Measurements from ENCODE around the gene NYAP1. TPM values are rescaled to one million over a fixed set of nuclear protein-coding genes. Genes with fewer than 3 reads are reported as not detected.

The NYAP1 gene
- total RNA-seq, 1 donor from 2014 or later: 2.5 TPM

- H3K36me3 Mint-ChIP-seq (ENCODE audit: low read depth, unreplicated experiment): no peaks in the 10 kb centered on the region
- TF ChIP-seq, protein P1, sequence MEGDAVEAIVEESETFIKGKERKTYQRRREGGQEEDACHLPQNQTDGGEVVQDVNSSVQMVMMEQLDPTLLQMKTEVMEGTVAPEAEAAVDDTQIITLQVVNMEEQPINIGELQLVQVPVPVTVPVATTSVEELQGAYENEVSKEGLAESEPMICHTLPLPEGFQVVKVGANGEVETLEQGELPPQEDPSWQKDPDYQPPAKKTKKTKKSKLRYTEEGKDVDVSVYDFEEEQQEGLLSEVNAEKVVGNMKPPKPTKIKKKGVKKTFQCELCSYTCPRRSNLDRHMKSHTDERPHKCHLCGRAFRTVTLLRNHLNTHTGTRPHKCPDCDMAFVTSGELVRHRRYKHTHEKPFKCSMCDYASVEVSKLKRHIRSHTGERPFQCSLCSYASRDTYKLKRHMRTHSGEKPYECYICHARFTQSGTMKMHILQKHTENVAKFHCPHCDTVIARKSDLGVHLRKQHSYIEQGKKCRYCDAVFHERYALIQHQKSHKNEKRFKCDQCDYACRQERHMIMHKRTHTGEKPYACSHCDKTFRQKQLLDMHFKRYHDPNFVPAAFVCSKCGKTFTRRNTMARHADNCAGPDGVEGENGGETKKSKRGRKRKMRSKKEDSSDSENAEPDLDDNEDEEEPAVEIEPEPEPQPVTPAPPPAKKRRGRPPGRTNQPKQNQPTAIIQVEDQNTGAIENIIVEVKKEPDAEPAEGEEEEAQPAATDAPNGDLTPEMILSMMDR (IDR thresholded peaks at IDR 0.05; ENCODE audit: insufficient read depth, low read depth, low read length): no peak
- no peak for TF ChIP-seq EZH2 (IDR thresholded peaks at IDR 0.05; ENCODE audit: insufficient read depth, low read length)
- no peaks in the 10 kb centered on the region for H3K9me3 Mint-ChIP-seq (ENCODE audit: unreplicated experiment)
- Histone ChIP-seq H3K9me3 (ENCODE audit: insufficient read depth, low read depth, low read length) (no peaks in the 10 kb centered on the region), H3K4me2 (ENCODE audit: low read length) (no peak overlapping the region), H3K27me3 (ENCODE audit: insufficient read depth, low read length) (peaks cover 2% of the 10 kb centered on the region), H3K9ac (ENCODE audit: low read length) (no peak overlapping the region), H4K20me1 (ENCODE audit: insufficient read depth, low read length) (no peaks in the 10 kb centered on the region), H3K27ac (ENCODE audit: low read depth, low read length) (no peak overlapping the region), H3K79me2 (ENCODE audit: insufficient read depth, low read length) (no peaks in the 10 kb centered on the region), H3K4me3 (ENCODE audit: insufficient read depth, low read depth, low read length) (no peak overlapping the region), H3K4me1 (ENCODE audit: insufficient read depth, low read length) (peaks cover 9% of the 10 kb centered on the region), H2AFZ (ENCODE audit: low read depth, low read length) (no peak overlapping the region), H3K36me3 (ENCODE audit: insufficient read depth, low read length) (no peaks in the 10 kb centered on the region)
- peaks cover 17% of the 10 kb centered on the region for H3K27me3 Mint-ChIP-seq (ENCODE audit: low read depth, unreplicated experiment)
- peaks cover 4% of the 10 kb centered on the region for H3K4me1 Mint-ChIP-seq (ENCODE audit: low read depth, unreplicated experiment)
- FAIRE-seq: no peak
- DNase-seq (ENCODE audit: low read depth): no peak
- H3K27ac Mint-ChIP-seq (ENCODE audit: unreplicated experiment): no peak overlapping the region
- no peak overlapping the region for H3K4me3 Mint-ChIP-seq (ENCODE audit: unreplicated experiment)
These were observed 26.9 kb downstream of the NYAP1 start for GRCh38 chr7:100510437-100511239.

DNA sequence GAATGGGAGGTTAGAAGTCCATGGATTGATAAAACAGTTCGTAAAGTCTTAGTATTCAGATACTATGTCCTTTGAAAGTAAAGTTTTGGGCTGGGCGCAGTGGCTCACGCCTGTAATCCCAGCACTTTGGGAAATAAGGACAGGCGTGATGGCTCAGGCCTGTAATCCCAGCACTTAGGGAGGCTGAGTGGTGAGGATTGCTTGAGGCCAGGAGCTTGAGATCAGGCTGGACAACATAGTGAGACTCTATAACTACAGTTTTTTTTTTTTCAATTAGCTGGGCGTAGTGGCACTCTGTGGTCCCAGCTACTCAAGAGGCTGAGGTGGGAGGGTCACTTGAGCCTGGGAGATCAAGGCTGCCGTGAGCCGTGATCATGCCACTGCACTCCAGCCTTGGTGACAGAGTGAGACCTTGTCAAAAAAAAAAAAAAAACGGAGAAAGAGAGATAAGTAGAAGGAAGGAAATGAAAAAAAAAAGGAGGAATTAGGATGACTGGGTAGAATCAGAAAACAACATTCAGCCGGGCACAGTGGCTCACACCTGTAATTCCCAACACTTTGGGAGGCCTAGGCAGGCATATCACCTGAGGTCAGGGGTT is 29.6 kb downstream of the NYAP1 start:
- Histone ChIP-seq H3K79me2 (ENCODE audit: insufficient read depth, low read length) (no peaks in the 10 kb centered on the region), H3K4me1 (ENCODE audit: insufficient read depth, low read length) (peaks cover 18% of the 10 kb centered on the region), H2AFZ (ENCODE audit: low read depth, low read length) (no peak overlapping the region), H3K9me3 (ENCODE audit: insufficient read depth, low read depth, low read length) (no peaks in the 10 kb centered on the region), H3K9ac (ENCODE audit: low read length) (no peak overlapping the region), H3K4me2 (ENCODE audit: low read length) (no peak overlapping the region), H4K20me1 (ENCODE audit: insufficient read depth, low read length) (no peaks in the 10 kb centered on the region), H3K36me3 (ENCODE audit: insufficient read depth, low read length) (no peaks in the 10 kb centered on the region), H3K27ac (ENCODE audit: low read depth, low read length) (no peak overlapping the region), H3K4me3 (ENCODE audit: insufficient read depth, low read depth, low read length) (no peak overlapping the region), H3K27me3 (ENCODE audit: insufficient read depth, low read length) (peaks cover 5% of the 10 kb centered on the region)
- Mint-ChIP-seq H3K36me3 (ENCODE audit: low read depth, unreplicated experiment) (no peaks in the 10 kb centered on the region), H3K9me3 (ENCODE audit: unreplicated experiment) (no peaks in the 10 kb centered on the region), H3K4me1 (ENCODE audit: low read depth, unreplicated experiment) (peaks cover 9% of the 10 kb centered on the region), H3K27me3 (ENCODE audit: low read depth, unreplicated experiment) (peaks cover 13% of the 10 kb centered on the region), H3K4me3 (ENCODE audit: unreplicated experiment) (no peak overlapping the region), H3K27ac (ENCODE audit: unreplicated experiment) (no peak overlapping the region)
- no peak for TF ChIP-seq EZH2 (IDR thresholded peaks at IDR 0.05; ENCODE audit: insufficient read depth, low read length)
- TF ChIP-seq, protein P1 (IDR thresholded peaks at IDR 0.05; ENCODE audit: insufficient read depth, low read depth, low read length): no peak
- no peak for DNase-seq (ENCODE audit: low read depth)
- FAIRE-seq: no peak
